ENCODE data around the gene C1QTNF5.
A peak's percentile ranks its signal among the peaks of the same experiment; 100 is the strongest.

The C1QTNF5 gene

GRCh38 chr11:119338318-119338890, 2.3 kb downstream of the C1QTNF5 start:
- peak in 41 of 56 donors; percentile 32 to 88 (median 62) for DNase-seq

DNA sequence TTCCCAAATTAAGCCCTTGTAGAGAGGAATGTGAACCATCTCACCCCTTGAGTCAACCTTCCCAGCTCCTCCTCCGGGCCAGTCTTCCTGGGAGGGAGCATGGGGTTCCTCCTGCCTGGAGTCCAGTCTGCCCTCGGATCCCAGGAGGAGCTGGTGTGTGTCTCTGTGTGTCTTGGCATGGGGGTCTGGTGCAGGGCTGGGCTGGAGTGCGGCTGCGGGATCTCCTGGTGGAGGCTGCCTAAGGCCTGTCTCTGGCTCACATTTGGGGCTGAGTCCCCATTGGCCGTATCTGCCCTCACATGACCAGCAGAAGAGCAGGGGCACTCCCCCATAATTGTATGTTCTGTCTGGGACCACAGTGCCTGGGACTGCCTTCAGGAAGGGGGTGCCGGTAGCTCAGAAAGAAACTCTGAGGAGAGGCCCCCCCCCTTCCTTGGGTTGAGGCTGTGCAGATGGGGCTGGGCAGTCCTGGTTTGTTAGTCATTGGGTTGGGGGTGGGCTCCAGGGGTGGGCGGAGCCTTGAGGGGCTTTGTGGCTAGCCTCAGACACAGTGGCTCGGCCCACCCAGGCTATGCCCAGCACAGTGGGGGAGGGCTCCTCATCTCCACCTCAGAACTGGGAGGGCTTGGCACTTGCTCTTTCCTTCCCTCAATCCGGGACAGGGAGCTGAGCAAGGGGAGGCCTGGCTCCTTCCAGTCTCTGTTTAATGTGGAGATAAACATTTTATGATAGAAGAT, 2.9 kb downstream of the C1QTNF5 start:
- no peak for DNase-seq

- no peak for DNase-seq
Observed at GRCh38 chr11:119336744-119337469, 3.8 kb downstream of the C1QTNF5 start.

DNA sequence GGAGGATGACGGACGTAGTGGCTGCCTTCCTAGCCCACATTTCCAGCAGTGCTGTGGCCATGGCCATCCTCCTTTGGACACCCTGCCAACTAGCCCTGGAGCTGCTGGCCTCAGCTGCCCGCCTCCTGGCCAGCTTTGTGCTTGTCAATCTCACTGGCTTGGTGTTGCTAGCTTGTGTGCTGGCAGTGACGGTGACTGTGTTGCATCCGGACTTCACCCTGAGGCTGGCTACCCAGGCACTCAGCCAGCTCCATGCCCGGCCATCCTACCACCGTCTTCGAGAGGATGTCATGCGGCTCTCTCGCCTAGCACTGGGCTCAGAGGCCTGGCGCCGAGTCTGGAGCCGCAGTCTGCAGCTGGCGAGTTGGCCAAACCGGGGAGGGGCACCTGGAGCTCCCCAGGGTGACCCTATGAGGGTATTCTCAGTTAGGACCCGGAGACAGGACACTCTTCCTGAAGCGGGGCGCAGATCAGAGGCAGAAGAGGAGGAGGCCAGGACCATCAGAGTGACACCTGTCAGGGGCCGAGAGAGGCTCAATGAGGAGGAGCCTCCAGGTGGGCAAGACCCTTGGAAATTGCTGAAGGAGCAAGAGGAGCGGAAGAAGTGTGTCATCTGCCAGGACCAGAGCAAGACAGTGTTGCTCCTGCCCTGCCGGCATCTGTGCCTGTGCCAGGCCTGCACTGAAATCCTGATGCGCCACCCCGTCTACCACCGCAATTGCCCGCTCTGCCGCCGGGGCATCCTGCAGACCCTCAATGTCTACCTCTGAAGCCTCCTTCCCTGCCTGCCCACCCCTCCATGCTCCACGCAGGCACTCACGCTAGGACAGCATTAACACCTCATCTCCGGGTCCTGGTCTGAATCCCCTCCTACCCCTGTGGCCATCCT, 4.8 kb downstream of the C1QTNF5 start:
- DNase-seq, result peak in 21 of 56 donors; percentile 21 to 82 (median 36)

DNA sequence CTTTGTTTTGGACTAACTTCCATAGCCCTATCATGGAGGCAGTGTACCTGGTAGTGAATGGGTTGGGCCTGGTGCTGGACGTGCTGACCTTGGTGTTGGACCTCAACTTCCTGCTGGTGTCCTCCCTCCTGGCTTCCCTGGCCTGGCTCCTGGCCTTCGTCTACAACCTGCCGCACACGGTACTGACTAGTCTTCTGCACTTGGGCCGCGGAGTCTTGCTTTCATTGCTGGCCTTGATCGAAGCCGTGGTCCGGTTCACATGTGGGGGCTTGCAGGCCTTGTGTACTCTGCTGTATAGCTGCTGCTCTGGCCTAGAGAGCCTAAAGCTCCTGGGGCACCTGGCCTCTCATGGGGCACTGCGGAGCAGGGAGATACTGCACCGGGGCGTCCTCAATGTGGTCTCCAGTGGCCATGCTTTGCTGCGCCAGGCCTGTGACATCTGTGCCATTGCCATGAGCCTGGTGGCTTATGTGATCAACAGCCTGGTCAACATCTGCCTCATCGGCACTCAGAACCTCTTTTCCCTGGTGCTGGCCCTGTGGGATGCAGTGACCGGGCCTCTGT, 5.5 kb downstream of the C1QTNF5 start:
- DNase-seq, result no peak

- DNase-seq, result peak in 55 of 56 donors; percentile 62 to 99 (median 93)
Observed at GRCh38 chr11:119334174-119334930, 6.3 kb downstream of the C1QTNF5 start, which contains the start of gene RNF26. TSS of gene RNF26 (plus strand) at chr11:119334527. CDS start at chr11:119335123, 596 bp downstream.

DNA sequence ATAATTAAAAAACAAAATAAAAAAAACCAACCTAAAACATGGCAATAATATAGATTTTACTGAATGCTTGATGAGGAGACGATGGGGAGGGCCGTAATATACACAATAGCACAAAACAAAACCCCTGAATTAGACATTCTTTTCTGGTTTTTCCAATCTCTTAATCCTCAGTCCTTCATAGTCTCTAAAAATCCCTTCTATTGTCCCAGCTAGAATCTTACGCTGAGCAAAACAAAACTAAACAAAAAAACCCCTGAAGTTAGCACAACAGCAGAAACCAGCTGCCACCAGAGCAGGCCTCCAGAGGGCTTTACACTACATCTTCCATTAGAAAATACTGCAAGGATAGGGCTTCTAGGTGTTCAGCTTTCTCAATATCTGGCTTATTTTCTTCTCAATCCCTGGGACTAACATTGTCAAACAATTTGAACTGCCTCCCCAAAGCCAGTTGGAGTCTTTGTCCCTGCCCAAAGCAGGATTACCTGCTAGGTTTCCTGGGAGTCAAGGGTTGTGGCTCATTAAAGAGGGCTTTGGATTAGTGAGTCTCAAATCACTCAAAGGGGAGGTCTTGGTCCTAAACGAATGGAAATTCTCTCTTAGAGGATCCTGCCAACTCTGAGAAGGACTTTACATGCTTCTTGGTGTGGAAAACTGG, 8.4 kb downstream of the C1QTNF5 start:
- DNase-seq, result no peak

DNA sequence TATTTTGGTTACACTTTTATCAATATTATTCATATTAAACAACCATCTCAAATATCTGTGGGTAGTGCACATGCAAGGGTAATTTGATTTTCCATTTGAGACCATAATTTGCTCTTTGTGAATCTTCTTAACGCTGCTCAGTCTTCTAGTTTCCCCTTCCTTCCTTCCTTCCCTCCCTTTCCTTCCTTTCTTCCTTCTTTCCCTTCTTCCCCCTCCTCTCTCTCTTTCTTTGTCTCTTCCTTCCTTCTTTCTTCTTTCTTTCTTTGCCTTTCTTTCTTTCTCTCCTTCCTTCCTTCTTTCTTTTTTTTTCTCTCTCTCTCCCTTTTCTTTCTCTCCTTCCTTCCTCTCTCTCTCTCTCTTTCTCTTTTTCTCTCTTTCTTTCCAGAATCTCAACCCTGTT, 10.4 kb downstream of the C1QTNF5 start:
- no peak for DNase-seq

- DNase-seq, result no peak
Observed at GRCh38 chr11:119329320-119329719, 11.4 kb downstream of the C1QTNF5 start.

DNA sequence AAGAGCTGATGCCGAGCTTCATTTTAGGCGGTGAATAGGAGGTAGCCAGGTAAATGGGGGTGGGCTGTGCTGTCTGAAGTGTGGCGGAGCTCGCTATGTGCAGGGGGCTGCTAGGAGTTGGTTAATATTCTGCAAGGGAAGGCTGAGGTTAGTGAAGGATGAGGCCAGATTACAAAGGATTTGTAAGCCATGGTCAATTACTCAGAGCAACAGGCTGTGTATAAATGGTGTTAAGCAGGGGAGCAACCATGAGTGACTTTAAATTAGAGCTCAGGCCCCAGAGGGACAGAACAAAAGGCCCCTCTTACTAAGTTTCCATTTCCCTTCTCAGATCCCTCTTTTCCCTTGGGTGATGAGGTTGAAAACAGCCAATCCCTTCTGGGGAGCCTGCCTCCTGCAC, 16.5 kb downstream of the C1QTNF5 start:
- DNase-seq, result no peak

- DNase-seq, result peak in 41 of 56 donors; percentile 31 to 88 (median 56)
Observed at GRCh38 chr11:119323532-119324033, 17.1 kb downstream of the C1QTNF5 start.

DNA sequence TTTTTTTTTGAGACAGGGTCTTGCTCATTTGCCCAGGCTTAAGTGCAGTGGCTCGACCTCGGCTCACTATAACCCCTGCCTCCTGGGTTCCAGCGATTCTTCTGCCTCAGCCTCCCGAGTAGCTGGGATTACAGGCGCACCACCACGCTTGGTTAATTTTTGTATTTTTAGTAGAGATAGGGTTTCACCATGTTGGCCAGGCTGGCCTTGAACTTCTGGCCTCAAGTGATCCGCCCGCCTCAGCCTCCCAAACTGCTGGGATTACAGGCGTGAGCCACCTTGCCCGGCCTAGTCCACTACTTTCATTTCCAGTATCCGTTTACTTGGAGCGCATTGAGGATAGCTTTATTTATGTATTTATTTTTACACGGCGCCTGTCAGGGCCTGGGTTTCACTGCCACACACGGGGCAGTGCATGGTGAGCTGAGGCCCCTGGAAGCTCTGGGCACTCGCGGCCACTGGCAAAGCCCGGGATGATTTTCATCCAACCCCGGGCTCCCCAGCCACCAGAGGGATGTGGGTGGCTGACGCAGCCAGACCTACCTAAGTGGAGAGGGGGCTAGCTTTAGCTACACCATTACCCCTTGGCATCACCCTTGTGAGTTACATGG, 17.7 kb downstream of the C1QTNF5 start:
- DNase-seq, result no peak

GRCh38 chr11:119322360-119322739, 18.3 kb downstream of the C1QTNF5 start:
- DNase-seq, result no peak

- DNase-seq, result peak in 17 of 56 donors; percentile 24 to 73 (median 58)
Observed at GRCh38 chr11:119320776-119321524, 19.7 kb downstream of the C1QTNF5 start.

GRCh38 chr11:119320240-119320775, 20.4 kb downstream of the C1QTNF5 start:
- peak in 45 of 56 donors; percentile 36 to 87 (median 67) for DNase-seq

- DNase-seq, result no peak
Observed at GRCh38 chr11:119319700-119320239, 20.9 kb downstream of the C1QTNF5 start.

DNA sequence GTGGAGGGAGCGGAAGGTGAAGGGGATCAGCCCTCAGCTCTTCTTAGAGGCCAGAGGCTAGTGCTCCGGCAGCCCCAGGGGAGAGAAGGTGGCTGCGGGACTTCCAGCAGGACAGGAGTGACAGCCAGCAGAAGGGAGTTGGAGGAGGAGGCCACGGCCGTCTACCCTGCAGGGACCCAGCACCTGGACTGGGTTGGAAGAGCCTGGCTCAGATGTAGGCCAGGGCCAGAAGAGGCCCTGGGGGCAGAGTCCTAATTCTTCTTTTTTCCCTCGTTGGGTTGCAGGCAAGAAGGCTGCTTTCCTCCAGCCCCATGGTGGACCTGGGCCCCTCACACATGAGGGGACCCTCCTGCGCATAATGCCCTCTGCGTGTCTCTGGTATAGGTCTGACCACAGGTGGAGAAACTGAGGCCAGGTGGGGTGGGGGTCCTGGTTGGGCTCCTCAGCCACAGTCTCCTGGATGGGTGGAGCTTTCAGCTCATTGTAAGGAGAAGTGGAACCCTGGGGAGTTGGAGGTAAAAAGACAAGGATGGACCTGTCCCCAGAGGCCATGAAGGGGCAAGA, 21.5 kb downstream of the C1QTNF5 start:
- no peak for DNase-seq
